Activated CD8-positive, alpha-beta memory T cell treated with anti-CD3 and anti-CD28 coated beads for 24 hours (primary cell): Measurements from ENCODE around the gene OR51A4.
"Not testable (repeated sequence)": the region's sequence is repeated elsewhere in the genome, so short reads cannot be mapped to it uniquely, and the experiment has no call there.

Source experiments
- DNase-seq: peaks from one replicate; pipeline ENCODE4 v3.0.0-alpha.2; 2020

OR51A4 gene, protein sequence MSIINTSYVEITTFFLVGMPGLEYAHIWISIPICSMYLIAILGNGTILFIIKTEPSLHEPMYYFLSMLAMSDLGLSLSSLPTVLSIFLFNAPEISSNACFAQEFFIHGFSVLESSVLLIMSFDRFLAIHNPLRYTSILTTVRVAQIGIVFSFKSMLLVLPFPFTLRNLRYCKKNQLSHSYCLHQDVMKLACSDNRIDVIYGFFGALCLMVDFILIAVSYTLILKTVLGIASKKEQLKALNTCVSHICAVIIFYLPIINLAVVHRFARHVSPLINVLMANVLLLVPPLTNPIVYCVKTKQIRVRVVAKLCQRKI

GRCh38 chr11:4947505-4947904 lies at the start of gene OR51A4:
Gene OR51A4 (minus strand): TSS chr11:4947605. CDS start chr11:4947100, 505 bp downstream.
- no peak for DNase-seq

- no peak for DNase-seq
These were observed 47.1 kb upstream of the OR51A4 start, which contains the start of gene OR51L1 for GRCh38 chr11:4994551-4994950. Gene OR51L1 (plus strand): TSS chr11:4994851. CDS start chr11:4998983, 4,132 bp downstream.

DNA sequence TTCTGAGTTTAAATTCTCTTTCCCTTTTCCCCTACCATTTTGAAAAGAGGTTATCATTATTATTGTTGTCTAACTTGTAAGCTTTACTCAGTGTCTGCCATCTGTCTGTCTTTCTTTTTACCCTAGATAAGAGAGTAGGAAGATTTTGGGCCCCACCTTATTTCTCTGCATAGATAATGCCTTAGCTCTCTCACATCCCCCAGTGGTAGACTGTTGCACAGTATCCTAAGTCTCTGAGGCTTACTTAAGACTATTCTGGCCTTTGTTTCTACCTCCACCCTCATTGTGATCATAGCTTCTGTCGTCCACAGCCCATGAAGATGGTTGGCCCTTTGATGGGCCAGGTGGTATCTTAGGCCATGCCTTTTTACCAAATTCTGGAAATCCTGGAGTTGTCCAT lies 43.7 kb upstream of the OR51A4 start:
- no peak for DNase-seq

DNA sequence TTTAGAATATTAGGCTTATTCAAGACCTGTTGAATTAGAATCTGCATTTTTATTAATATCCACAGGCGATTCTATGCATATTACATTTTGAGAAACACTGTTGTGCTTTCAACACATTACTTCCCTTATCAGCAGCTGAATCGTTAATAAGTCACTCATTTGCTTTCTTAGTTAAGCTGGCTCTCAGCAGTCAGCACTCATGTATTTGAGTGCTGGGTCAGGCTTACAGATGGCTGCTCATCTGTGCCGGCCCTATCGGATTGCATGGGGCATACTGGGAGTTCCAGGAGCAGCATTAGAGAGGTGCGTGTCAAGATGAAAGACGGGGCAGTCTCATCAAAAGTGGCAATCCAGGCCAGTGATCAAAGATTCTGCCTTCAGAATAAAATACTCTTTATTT lies 36.4 kb upstream of the OR51A4 start:
- DNase-seq, result no peak

- DNase-seq, result no peak
These were observed 35.3 kb upstream of the OR51A4 start for GRCh38 chr11:4982678-4983077.

GRCh38 chr11:4979036-4979435 lies 31.6 kb upstream of the OR51A4 start:
- DNase-seq, result no peak

GRCh38 chr11:4975436-4975835 lies 28.0 kb upstream of the OR51A4 start:
- no peak for DNase-seq

DNA sequence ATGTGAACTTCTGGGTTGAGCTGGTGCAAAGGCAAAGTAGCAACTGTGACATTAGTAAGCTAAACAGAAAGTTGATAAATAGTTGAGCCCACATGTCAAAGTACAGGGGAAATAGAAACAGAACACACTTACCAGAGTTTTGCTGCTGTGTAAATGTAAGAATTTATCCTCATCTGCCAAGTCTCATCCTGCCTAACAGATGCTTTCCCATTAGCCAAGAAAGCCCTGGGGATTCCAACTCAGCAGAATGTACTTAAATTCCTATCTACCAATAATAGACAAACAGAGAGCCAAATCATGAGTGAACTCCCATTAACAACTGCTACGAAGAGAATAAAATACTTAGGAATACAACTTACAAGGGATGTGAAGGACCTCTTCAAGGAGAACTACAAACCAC lies 15.4 kb upstream of the OR51A4 start:
- DNase-seq, result no peak

- no peak for DNase-seq
These were observed 13.5 kb upstream of the OR51A4 start for GRCh38 chr11:4960877-4961276.

DNA sequence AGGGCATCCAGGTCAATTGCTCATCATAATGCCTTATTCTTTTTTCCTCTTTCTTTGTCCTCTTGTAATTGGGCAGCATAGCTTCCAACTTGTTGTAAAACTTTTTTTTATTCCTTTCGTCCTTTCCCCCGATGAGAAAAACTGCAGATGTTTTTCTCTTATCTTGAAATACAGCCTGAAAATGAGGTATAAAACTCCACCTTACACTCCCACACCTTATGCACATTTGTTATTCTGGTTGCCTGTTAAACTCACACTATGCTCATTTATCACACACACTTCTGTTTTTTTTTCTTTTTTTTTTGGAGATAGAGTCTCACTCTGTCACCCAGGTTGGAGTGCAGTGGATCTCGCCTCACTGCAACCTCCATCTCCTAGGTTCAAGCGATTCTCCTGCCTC lies 10.0 kb upstream of the OR51A4 start:
- no peak for DNase-seq

GRCh38 chr11:4955613-4956012 lies 8.2 kb upstream of the OR51A4 start, which contains the start of gene OR51A2:
Gene OR51A2 (minus strand): TSS chr11:4955713. CDS start chr11:4955713, 0 bp downstream.
- not testable (repeated sequence) for DNase-seq

DNA sequence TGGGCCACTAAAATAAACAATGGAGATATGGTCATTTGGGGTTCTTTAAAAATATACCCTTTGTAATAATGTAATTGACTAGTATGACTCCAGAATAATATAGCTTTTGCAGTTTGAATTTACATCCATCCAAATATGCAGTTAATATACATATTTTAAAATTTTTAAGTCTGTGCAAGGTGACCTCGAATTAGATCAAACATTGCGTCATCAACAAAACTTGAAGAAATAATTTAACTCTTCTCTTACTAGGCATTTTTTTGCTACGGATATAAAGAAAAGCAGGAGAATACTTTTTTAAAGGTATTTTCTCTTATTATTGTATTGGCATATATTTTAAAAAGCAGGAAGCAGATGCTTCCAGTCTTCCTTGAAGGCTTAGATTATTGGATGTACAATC lies 10.7 kb downstream of the OR51A4 start:
- no peak for DNase-seq

DNA sequence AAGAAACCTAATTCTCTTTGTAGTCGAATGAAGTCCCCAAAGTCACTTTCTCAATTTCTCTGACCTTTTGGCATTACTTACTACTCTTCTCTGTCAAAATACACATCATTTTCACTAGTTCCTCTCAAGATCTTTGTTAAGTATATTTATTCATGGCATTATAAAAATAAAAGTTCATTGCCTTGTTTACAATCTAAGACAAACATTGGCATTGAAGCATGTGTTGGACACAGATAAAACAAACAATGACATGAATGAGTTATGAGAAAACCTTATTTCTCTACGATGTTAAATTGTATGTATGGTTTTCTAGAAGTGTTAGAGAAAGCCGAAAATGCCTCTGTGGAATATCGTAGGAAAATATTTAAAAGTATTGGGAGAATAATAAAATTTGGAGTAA lies 14.7 kb downstream of the OR51A4 start:
- DNase-seq, result no peak

- DNase-seq, result no peak
These were observed 20.8 kb downstream of the OR51A4 start for GRCh38 chr11:4926608-4927007.

GRCh38 chr11:4924239-4924638 lies 23.2 kb downstream of the OR51A4 start, which contains the start of gene OR51G1:
Gene OR51G1 (minus strand): TSS chr11:4924339. CDS start chr11:4924339, 0 bp downstream.
- no peak for DNase-seq

DNA sequence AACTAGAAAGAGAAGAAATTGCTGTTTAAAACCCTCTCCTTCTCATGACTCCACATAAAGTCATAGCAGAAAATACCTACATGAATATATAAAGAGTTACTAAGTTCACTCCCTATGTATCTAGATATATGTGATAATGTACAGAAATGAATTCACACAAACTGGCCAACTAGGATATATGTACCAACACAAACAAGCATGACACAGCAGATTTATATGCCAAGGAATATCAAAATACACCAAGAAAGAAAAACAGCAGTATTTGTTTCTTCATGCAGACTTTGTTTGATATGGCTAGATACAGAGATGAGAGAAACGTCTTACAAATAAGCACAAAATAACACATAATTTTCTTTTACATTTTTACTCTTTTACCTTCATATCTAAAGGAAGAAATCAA lies 25.1 kb downstream of the OR51A4 start:
- no peak for DNase-seq

- no peak for DNase-seq
These were observed 25.6 kb downstream of the OR51A4 start for GRCh38 chr11:4921796-4922195.

DNA sequence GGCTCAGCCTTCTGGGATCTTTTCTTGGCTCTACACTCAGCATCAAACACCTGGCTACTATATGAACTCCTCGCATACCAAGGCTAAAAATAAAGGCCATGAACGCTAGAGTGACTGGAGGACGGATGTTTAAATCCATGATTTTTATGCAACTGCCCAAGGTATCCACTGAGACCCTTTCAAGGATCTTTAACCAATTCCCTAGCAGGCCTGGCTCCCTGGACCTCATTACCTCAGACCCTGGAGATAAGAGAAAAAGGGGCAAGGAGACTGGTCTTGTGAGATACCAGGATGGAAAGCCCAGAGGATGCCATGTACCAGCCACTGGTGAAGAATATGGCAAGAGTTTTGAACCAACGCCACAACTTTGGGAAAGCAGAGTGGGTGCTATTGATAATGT lies 28.2 kb downstream of the OR51A4 start, which contains the start of gene OR51G2:
OR51G2 (minus strand) TSS at position 101 of the 400 bp plus-strand sequence. CDS start 3,687 bp downstream, outside the sequence.
- DNase-seq, result no peak

- no peak for DNase-seq
These were observed 30.8 kb downstream of the OR51A4 start for GRCh38 chr11:4916581-4916980.

- no peak for DNase-seq
These were observed 43.9 kb downstream of the OR51A4 start, which contains the start of gene OR51A7 for GRCh38 chr11:4903484-4903883. Gene OR51A7 (plus strand): TSS chr11:4903783. CDS start chr11:4907370, 3,587 bp downstream.
